22Rv1 (cell line): ENCODE data around the gene TMX2.
A peak's percentile ranks its signal among the peaks of the same experiment; 100 is the strongest.

Experiments used
- CTCF ChIP-seq: fragments of 450-650 bp; IDR thresholded peaks from 2 replicates; pipeline ENCODE4 v1.5.1; 2017; ENCODE audit warnings: mild to moderate bottlenecking
- ZFX ChIP-seq: fragments of 450-650 bp; IDR thresholded peaks from 2 replicates; pipeline ENCODE4 v1.6.1; 2017; ENCODE audit warnings: antibody characterized with exemption, borderline replicate concordance

DNA sequence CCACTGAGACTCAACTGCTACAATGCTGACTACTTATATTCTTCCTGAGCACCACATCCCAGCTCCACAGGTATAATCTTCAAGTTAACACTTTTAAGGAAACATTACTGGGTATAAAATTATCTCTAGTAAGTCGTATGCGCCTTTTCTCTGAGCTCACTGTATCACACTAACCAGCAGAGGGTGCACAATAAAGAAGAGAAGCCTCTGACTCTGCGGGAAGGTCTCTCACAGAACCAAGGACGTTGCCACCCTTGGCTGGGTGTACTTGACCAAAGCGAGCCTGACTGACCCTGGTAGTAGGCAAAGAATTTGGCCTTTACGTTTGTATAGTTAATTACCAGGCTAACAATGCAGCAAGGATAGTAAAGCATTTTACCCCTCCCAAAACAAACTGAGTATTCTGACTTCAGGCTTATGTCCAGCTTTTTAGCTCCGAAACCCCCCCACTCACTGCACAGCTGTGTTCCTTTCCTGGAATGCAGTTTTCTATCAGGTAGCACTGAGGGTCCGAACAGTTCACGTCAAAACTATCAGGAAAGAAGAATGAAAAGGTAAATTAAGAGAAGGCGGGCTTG is 39.4 kb downstream of the TMX2 start, which contains the start of gene BTBD18:
- TF ChIP-seq CTCF (peak; percentile 83), ZFX (no peak)
